Erythroblast (primary cell): ENCODE results near the gene SLC38A3.
"Not testable (repeated sequence)": the region's sequence is repeated elsewhere in the genome, so short reads cannot be mapped to it uniquely, and the experiment has no call there.

Experiments
- DNase-seq, 2 experiments: peaks; one replicate each; lab custom pipeline; 2025; lab: John Stamatoyannopoulos, UW
- GATA1 ChIP-seq: IDR thresholded peaks from 2 replicates; pipeline ENCODE4 v1.6.1; 2011; ENCODE audit warnings: low read depth, mild to moderate bottlenecking, control low read depth, low read length, moderate library complexity
- POLR2A ChIP-seq: IDR thresholded peaks from 2 replicates; pipeline ENCODE4 v1.6.1; 2011; ENCODE audit warnings: mild to moderate bottlenecking, low read length

Gene SLC38A3

GRCh38 chr3:50241713-50242380 lies 36.8 kb downstream of the SLC38A3 start:
- DNase-seq, result no peak

GRCh38 chr3:50242381-50242770 lies 37.3 kb downstream of the SLC38A3 start:
- no peak for DNase-seq
- TF ChIP-seq POLR2A (no peak), GATA1 (no peak)

More at GRCh38 chr3:50241713-50242380, 36.8 kb downstream of the SLC38A3 start:
- TF ChIP-seq POLR2A (no peak), GATA1 (no peak)

- TF ChIP-seq POLR2A (no peak), GATA1 (no peak)
- DNase-seq, result no peak
Measured at GRCh38 chr3:50242851-50243542, 37.9 kb downstream of the SLC38A3 start.

GRCh38 chr3:50243543-50243895 lies 38.4 kb downstream of the SLC38A3 start:
- TF ChIP-seq POLR2A, result no peak
- no peak for TF ChIP-seq GATA1
- no peak for DNase-seq

- DNase-seq, result not testable (repeated sequence)
Measured at GRCh38 chr3:50244813-50245212, 39.7 kb downstream of the SLC38A3 start.

GRCh38 chr3:50245251-50245745 lies 40.2 kb downstream of the SLC38A3 start:
- no peak for TF ChIP-seq GATA1
- TF ChIP-seq POLR2A, result no peak
- DNase-seq, result no peak

GRCh38 chr3:50245831-50246516 lies 40.9 kb downstream of the SLC38A3 start:
- peak; percentile 87 to 94 for DNase-seq
- TF ChIP-seq GATA1, result no peak
- TF ChIP-seq POLR2A, result no peak

GRCh38 chr3:50246517-50246954 lies 41.5 kb downstream of the SLC38A3 start:
- TF ChIP-seq POLR2A, result no peak
- no peak for TF ChIP-seq GATA1
- DNase-seq, result peak; percentile 58 to 66

- no peak for DNase-seq
- TF ChIP-seq POLR2A (no peak), GATA1 (no peak)
Measured at GRCh38 chr3:50248387-50248786, 43.3 kb downstream of the SLC38A3 start.

GRCh38 chr3:50249457-50249856 lies 44.4 kb downstream of the SLC38A3 start:
- DNase-seq, result no peak
- TF ChIP-seq POLR2A, result no peak
- TF ChIP-seq GATA1, result no peak

GRCh38 chr3:50250514-50250913 lies 45.4 kb downstream of the SLC38A3 start:
- no peak for TF ChIP-seq GATA1
- no peak for TF ChIP-seq POLR2A
- DNase-seq, result no peak

- TF ChIP-seq GATA1 (no peak), POLR2A (no peak)
- peak; percentile 78 to 82 for DNase-seq
Measured at GRCh38 chr3:50251220-50251619, 46.1 kb downstream of the SLC38A3 start.

GRCh38 chr3:50254577-50255250 lies 49.6 kb downstream of the SLC38A3 start:
- TF ChIP-seq POLR2A (no peak), GATA1 (no peak)
- no peak for DNase-seq

GRCh38 chr3:50255251-50255615 lies 50.2 kb downstream of the SLC38A3 start:
- DNase-seq, result no peak
- no peak for TF ChIP-seq GATA1
- TF ChIP-seq POLR2A, result no peak
